Measurements from ENCODE around the gene SELP. TPM values are rescaled to one million over a fixed set of nuclear protein-coding genes. Genes with fewer than 3 reads are reported as not detected.

The SELP gene
- total and polyA plus RNA-seq, 12 donors = 3.3 to 13.4 (median 5.6) TPM

- intact Hi-C loops (cut with DNase I) = loop anchor here in 1 of 10 donors (5.0 kb wide), 1 partner anchor 124 kb away; the partner anchor contains the start of gene SELL
- WGBS, 2 donors = 11 to 25% methylated on average over 1 of the region's 1 CpG
- Histone ChIP-seq H3K4me1 (peaks cover 0 to 27% (median 10%) of the 10 kb centered on the region in 9 donors), H3K36me3 (no peaks in the 10 kb centered on the region), H3K9me3 (no peaks in the 10 kb centered on the region), H3K4me3 (no peak overlapping the region), H3K27me3 (peaks cover 0 to 24% (median 6%) of the 10 kb centered on the region in 7 donors), H3K27ac (no peak overlapping the region)
- TF ChIP-seq, protein P1, sequence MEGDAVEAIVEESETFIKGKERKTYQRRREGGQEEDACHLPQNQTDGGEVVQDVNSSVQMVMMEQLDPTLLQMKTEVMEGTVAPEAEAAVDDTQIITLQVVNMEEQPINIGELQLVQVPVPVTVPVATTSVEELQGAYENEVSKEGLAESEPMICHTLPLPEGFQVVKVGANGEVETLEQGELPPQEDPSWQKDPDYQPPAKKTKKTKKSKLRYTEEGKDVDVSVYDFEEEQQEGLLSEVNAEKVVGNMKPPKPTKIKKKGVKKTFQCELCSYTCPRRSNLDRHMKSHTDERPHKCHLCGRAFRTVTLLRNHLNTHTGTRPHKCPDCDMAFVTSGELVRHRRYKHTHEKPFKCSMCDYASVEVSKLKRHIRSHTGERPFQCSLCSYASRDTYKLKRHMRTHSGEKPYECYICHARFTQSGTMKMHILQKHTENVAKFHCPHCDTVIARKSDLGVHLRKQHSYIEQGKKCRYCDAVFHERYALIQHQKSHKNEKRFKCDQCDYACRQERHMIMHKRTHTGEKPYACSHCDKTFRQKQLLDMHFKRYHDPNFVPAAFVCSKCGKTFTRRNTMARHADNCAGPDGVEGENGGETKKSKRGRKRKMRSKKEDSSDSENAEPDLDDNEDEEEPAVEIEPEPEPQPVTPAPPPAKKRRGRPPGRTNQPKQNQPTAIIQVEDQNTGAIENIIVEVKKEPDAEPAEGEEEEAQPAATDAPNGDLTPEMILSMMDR (IDR thresholded peaks at IDR 0.05) = no peak
- no peak for DNase-seq
- ATAC-seq = no peak
These were observed 41.8 kb downstream of the SELP start for GRCh38 chr1:169588112-169588511.

- peak; percentile 94 to 98 (median 98) for ATAC-seq
- no peaks in the 10 kb centered on the region for H3K9me3 ChIP-seq
- 10 to 14% methylated on average over 15 of the region's 15 CpGs for whole genome bisulfite sequencing, 2 donors
- TF ChIP-seq, protein P1 (IDR thresholded peaks at IDR 0.05) = peak in 8 of 9 donors; percentile 11 to 65 (median 54)
- peaks cover 0 to 32% (median 6%) of the 10 kb centered on the region in 7 donors for H3K27me3 ChIP-seq
- peaks cover 0 to 27% (median 10%) of the 10 kb centered on the region in 9 donors for H3K4me1 ChIP-seq
- intact Hi-C loops (cut with DNase I) = loop anchor here in 1 of 10 donors (5.0 kb wide), 1 partner anchor 126 kb away; the partner anchor contains the start of gene SELL
- peak within 1 kb of the TSS; percentile 22 to 51 (median 32) for H3K4me3 ChIP-seq
- DNase-seq = peak; percentile 64 to 72
- no peaks in the 10 kb centered on the region for H3K36me3 ChIP-seq
- peak within 1 kb of the TSS in 9 of 10 donors; percentile 12 to 85 (median 57) for H3K27ac ChIP-seq
These were observed 43.3 kb downstream of the SELP start, which contains the start of gene F5 for GRCh38 chr1:169586395-169587255. Gene F5, minus strand, starts transcription at chr1:169586481. Its CDS starts 95 bp downstream, at chr1:169586386.

DNA sequence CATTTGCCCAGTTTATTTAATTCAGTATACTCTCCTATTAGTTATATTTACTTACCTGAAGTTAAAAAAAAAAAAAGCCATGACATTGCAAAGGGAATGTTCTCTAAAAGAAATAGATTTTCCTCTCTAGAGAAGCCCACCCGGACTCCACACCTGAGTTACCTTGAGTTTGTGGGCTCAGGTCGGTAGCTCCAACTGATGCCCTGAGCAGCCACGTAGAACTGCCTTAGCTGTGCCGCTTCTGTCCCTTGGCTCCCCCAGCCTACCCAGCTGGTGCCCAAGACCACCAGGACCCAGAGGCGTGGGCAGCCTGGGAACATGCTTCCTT lies 43.9 kb downstream of the SELP start:
- Histone ChIP-seq H3K4me3 (peak overlapping the region; percentile 22 to 51 (median 32)), H3K4me1 (peaks cover 0 to 27% (median 10%) of the 10 kb centered on the region in 9 donors), H3K9me3 (no peaks in the 10 kb centered on the region), H3K27ac (peak overlapping the region in 5 of 10 donors; percentile 57 to 85 (median 76)), H3K36me3 (no peaks in the 10 kb centered on the region), H3K27me3 (peaks cover 0 to 37% (median 7%) of the 10 kb centered on the region in 7 donors)
- WGBS, 2 donors = 20 to 27% methylated on average over 5 of the region's 5 CpGs
- DNase-seq = no peak
- TF ChIP-seq, protein P1 (IDR thresholded peaks at IDR 0.05) = no peak
- peak in 1 of 8 donors; percentile 7 for ATAC-seq
- intact Hi-C loops (cut with DNase I) = loop anchor here in 1 of 10 donors (5.0 kb wide), 1 partner anchor 126 kb away; the partner anchor contains the start of gene SELL

DNA sequence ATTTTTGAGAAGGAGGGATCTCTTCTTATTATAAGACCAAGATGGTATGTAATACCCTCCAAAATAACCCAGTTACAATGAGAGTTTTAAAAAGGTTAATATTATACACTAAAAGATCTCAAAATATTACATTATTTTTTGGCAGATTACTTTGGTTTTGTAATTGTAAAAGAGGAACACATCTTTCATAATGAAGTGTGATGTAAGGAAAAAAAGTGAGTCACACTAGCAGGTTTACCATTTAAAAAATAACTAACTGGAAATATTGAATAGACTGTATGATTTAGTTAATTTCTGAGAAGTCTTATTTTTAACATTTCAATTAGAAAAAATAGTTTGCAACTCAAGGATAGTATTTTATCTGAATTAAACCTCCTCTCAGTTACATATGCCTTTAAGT lies 44.7 kb downstream of the SELP start:
- ATAC-seq (no peak), DNase-seq (no peak)
- intact Hi-C loops (cut with DNase I) = loop anchor here in 1 of 10 donors (5.0 kb wide), 1 partner anchor 127 kb away; the partner anchor contains the start of gene SELL
- peaks cover 0 to 46% (median 16%) of the 10 kb centered on the region in 7 donors for H3K27me3 ChIP-seq
- peak overlapping the region in 2 of 10 donors; percentile 78 to 85 for H3K27ac ChIP-seq
- peak overlapping the region in 2 of 10 donors; percentile 40 to 51 for H3K4me3 ChIP-seq
- no peaks in the 10 kb centered on the region for H3K9me3 ChIP-seq
- TF ChIP-seq, protein P1 (IDR thresholded peaks at IDR 0.05) = no peak
- H3K4me1 ChIP-seq = peaks cover 0 to 27% (median 10%) of the 10 kb centered on the region in 9 donors
- no peaks in the 10 kb centered on the region for H3K36me3 ChIP-seq

Measured in heart right ventricle (tissue), 16 donors.